MM.1S (cell line): ENCODE results near the gene FREM1.

Experiments
- DNase-seq: peaks from one replicate; pipeline ENCODE4 v3.0.0-alpha.2; 2015
- H2AFZ ChIP-seq: fragments of 300-600 bp; sonication (generic); 2 replicates; pipeline ENCODE4 v1.6.0; 2016; ENCODE audit warnings: antibody characterized with exemption, low read length
- H3F3A ChIP-seq: fragments of 300-600 bp; sonication (generic); 2 replicates; pipeline ENCODE4 v1.6.1; 2016; ENCODE audit warnings: mild to moderate bottlenecking, antibody characterized with exemption, low read length, moderate library complexity, mixed read lengths; ENCODE audit not compliant: insufficient read depth
- H3K27ac ChIP-seq: fragments of 300-600 bp; sonication (generic); 2 replicates; pipeline ENCODE4 v1.5.1; 2016; ENCODE audit warnings: mild to moderate bottlenecking, low read length
- H3K27me3 ChIP-seq: fragments of 300-600 bp; sonication (generic); replicated peaks from 2 replicates; pipeline ENCODE4 v1.6.0; 2016; ENCODE audit warnings: low read length; ENCODE audit not compliant: insufficient read depth
- H3K36me3 ChIP-seq: fragments of 300-600 bp; sonication (generic); replicated peaks from 2 replicates; pipeline ENCODE4 v1.6.1; 2016; ENCODE audit warnings: mild to moderate bottlenecking, low read length, mixed read lengths; ENCODE audit not compliant: insufficient read depth
- H3K4me1 ChIP-seq: fragments of 300-600 bp; sonication (generic); 2 replicates; pipeline ENCODE4 v1.6.1; 2016; ENCODE audit warnings: low read length, mixed read lengths
- H3K4me2 ChIP-seq: fragments of 300-600 bp; sonication (generic); 2 replicates; pipeline ENCODE4 v1.6.0; 2016; ENCODE audit warnings: low read depth, low read length
- H3K4me3 ChIP-seq: fragments of 300-600 bp; sonication (generic); 2 replicates; pipeline ENCODE4 v1.5.1; 2016; ENCODE audit warnings: low read length, mixed read lengths
- H3K79me2 ChIP-seq: fragments of 300-600 bp; sonication (generic); 2 replicates; pipeline ENCODE4 v1.6.1; 2016; ENCODE audit warnings: mixed run types, low read length, mixed read lengths
- H3K9ac ChIP-seq: fragments of 300-600 bp; sonication (generic); 2 replicates; pipeline ENCODE4 v1.6.1; 2016; ENCODE audit warnings: low read length, mixed read lengths
- H3K9me2 ChIP-seq: fragments of 300-600 bp; sonication (generic); replicated peaks from 2 replicates; pipeline ENCODE4 v1.6.1; 2016; ENCODE audit warnings: mild to moderate bottlenecking, low read length, mixed read lengths; ENCODE audit not compliant: insufficient read depth
- H3K9me3 ChIP-seq: fragments of 300-600 bp; sonication (generic); replicated peaks from 2 replicates; pipeline ENCODE4 v1.6.1; 2016; ENCODE audit warnings: mild to moderate bottlenecking, low read length, mixed read lengths; ENCODE audit not compliant: insufficient read depth
- H4K20me1 ChIP-seq: fragments of 300-600 bp; sonication (generic); 2 replicates; pipeline ENCODE4 v1.6.1; 2016; ENCODE audit warnings: mild to moderate bottlenecking, low read length, moderate library complexity, mixed read lengths; ENCODE audit not compliant: insufficient read depth
- EZH2 ChIP-seq: fragments of 300-600 bp; sonication (generic); optimal IDR thresholded peaks from 2 replicates; pipeline ENCODE3; 2017; ENCODE audit warnings: low read depth, mild to moderate bottlenecking, antibody characterized with exemption, low read length, mixed read lengths
- EZH2phosphoT487 ChIP-seq: fragments of 300-600 bp; sonication (generic); IDR thresholded peaks from 2 replicates; pipeline ENCODE4 v1.6.1; 2018; ENCODE audit warnings: antibody characterized with exemption, low read length
- TF ChIP-seq, protein P1 (sequence below): fragments of 300-600 bp; sonication (generic); IDR thresholded peaks from 2 replicates; pipeline ENCODE4 v1.5.1; 2016; ENCODE audit warnings: antibody characterized with exemption, low read length, mixed read lengths

Gene FREM1

DNA sequence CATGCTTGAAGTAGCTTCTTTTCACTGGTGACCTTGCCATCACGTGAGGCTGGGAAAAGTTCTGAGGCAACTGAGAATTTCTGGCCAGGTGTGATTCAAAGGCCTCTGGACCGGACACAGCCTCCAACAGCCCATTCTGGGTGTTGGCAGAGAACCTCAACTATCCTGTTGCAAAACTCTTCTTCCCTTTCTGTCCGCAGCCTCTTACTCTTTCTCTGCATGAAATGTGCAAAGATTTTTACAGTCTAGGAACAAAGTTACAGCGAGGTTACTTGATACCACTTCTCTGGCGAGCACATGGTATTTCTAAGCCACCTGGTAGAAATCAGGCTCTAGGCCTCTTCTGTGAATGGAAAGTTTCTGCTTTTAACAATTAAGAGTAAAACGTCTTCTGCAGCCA is 79.2 kb downstream of the FREM1 start:
- Histone ChIP-seq H3K9ac (no peak overlapping the region), H3K27ac (no peak overlapping the region), H2AFZ (no peak overlapping the region), H3K36me3 (no peaks in the 10 kb centered on the region), H3K4me1 (no peaks in the 10 kb centered on the region), H3K4me3 (no peak overlapping the region), H3F3A (no peaks in the 10 kb centered on the region), H3K27me3 (no peaks in the 10 kb centered on the region), H3K9me2 (no peaks in the 10 kb centered on the region), H3K4me2 (no peak overlapping the region), H3K79me2 (no peaks in the 10 kb centered on the region), H4K20me1 (no peaks in the 10 kb centered on the region), H3K9me3 (no peaks in the 10 kb centered on the region)
- DNase-seq, result no peak
- TF ChIP-seq, protein P1, sequence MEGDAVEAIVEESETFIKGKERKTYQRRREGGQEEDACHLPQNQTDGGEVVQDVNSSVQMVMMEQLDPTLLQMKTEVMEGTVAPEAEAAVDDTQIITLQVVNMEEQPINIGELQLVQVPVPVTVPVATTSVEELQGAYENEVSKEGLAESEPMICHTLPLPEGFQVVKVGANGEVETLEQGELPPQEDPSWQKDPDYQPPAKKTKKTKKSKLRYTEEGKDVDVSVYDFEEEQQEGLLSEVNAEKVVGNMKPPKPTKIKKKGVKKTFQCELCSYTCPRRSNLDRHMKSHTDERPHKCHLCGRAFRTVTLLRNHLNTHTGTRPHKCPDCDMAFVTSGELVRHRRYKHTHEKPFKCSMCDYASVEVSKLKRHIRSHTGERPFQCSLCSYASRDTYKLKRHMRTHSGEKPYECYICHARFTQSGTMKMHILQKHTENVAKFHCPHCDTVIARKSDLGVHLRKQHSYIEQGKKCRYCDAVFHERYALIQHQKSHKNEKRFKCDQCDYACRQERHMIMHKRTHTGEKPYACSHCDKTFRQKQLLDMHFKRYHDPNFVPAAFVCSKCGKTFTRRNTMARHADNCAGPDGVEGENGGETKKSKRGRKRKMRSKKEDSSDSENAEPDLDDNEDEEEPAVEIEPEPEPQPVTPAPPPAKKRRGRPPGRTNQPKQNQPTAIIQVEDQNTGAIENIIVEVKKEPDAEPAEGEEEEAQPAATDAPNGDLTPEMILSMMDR, result no peak
- no peak for TF ChIP-seq EZH2
- no peak for TF ChIP-seq EZH2phosphoT487

DNA sequence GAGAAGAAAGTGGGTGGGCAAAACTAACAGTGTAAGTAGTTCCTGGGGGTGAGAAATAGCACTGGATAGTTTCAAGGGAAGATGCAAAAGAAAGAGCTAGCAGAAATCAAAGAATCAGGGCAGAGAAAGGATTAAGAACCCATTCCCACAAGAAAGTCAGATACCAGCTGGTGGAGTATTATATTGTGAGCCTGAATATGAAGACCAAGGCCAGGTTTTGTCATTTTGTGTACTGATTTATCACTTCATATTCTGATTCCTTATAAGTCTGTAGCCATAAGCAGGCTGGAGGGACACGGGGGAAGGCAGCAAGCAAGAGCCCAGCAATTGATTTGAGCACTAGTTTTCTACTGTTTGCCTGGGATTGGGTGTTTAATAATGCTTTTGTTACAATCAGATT is 80.2 kb downstream of the FREM1 start:
- Histone ChIP-seq H3K79me2 (no peaks in the 10 kb centered on the region), H3K9me3 (no peaks in the 10 kb centered on the region), H3K4me2 (no peak overlapping the region), H3K4me3 (no peak overlapping the region), H3K9ac (no peak overlapping the region), H2AFZ (no peak overlapping the region), H3F3A (no peaks in the 10 kb centered on the region), H3K27me3 (no peaks in the 10 kb centered on the region), H3K36me3 (no peaks in the 10 kb centered on the region), H3K9me2 (no peaks in the 10 kb centered on the region), H3K4me1 (no peaks in the 10 kb centered on the region), H4K20me1 (no peaks in the 10 kb centered on the region), H3K27ac (no peak overlapping the region)
- DNase-seq, result no peak
- TF ChIP-seq EZH2phosphoT487, result no peak
- TF ChIP-seq, protein P1, result no peak
- TF ChIP-seq EZH2, result no peak

GRCh38 chr9:14829204-14829603 is 81.0 kb downstream of the FREM1 start:
- no peaks in the 10 kb centered on the region for H3K4me1 ChIP-seq
- no peak overlapping the region for H3K4me3 ChIP-seq
- no peaks in the 10 kb centered on the region for H3K27me3 ChIP-seq
- no peak overlapping the region for H3K9ac ChIP-seq
- no peak overlapping the region for H2AFZ ChIP-seq
- no peak for DNase-seq
- H3K9me3 ChIP-seq, result no peaks in the 10 kb centered on the region
- H4K20me1 ChIP-seq, result no peaks in the 10 kb centered on the region
- TF ChIP-seq, protein P1, result no peak
- TF ChIP-seq EZH2phosphoT487 (no peak), EZH2 (no peak)
- no peaks in the 10 kb centered on the region for H3K79me2 ChIP-seq
- no peaks in the 10 kb centered on the region for H3K9me2 ChIP-seq
- no peaks in the 10 kb centered on the region for H3F3A ChIP-seq
- H3K4me2 ChIP-seq, result no peak overlapping the region
- no peak overlapping the region for H3K27ac ChIP-seq
- no peaks in the 10 kb centered on the region for H3K36me3 ChIP-seq

DNA sequence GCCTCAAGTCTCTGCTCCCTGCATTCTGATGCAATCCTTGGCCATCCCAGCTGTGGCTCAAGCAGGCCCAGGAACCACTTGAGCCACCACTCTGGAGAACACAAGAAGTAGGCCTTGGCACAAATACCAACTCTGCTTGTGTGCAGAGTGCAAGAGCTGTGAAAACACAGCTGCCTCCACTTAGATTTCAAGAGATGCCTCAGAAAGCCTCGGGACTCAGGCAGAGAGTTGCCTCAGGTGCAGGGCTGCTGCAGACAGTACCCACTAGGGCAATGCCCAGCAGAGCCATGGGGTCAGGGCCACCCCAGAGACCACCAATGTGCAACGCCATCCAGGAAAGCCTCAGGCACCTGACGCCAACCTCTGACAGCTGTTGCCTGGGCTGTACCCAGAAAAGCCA is 82.4 kb downstream of the FREM1 start:
- no peak for DNase-seq
- no peak overlapping the region for H2AFZ ChIP-seq
- H4K20me1 ChIP-seq, result no peaks in the 10 kb centered on the region
- H3K9me2 ChIP-seq, result no peaks in the 10 kb centered on the region
- H3K79me2 ChIP-seq, result no peaks in the 10 kb centered on the region
- no peaks in the 10 kb centered on the region for H3F3A ChIP-seq
- no peaks in the 10 kb centered on the region for H3K9me3 ChIP-seq
- H3K4me3 ChIP-seq, result no peak overlapping the region
- no peak overlapping the region for H3K4me2 ChIP-seq
- no peaks in the 10 kb centered on the region for H3K27me3 ChIP-seq
- no peak overlapping the region for H3K9ac ChIP-seq
- TF ChIP-seq, protein P1, result no peak
- TF ChIP-seq EZH2 (no peak), EZH2phosphoT487 (no peak)
- no peak overlapping the region for H3K27ac ChIP-seq
- H3K4me1 ChIP-seq, result no peaks in the 10 kb centered on the region
- H3K36me3 ChIP-seq, result no peaks in the 10 kb centered on the region
